GM19468 (cell line): Measurements from ENCODE around the gene PRKCD.

Source experiments
- ATAC-seq: cut with Tn5 transposase; IDR thresholded peaks from one replicate; pipeline ENCODE4 v1.9.1; 2021; ENCODE audit warnings: mild to moderate bottlenecking, moderate library complexity, moderate number of reproducible peaks; ENCODE audit not compliant: unreplicated experiment; ENCODE audit errors: extremely low read depth

Gene PRKCD

DNA sequence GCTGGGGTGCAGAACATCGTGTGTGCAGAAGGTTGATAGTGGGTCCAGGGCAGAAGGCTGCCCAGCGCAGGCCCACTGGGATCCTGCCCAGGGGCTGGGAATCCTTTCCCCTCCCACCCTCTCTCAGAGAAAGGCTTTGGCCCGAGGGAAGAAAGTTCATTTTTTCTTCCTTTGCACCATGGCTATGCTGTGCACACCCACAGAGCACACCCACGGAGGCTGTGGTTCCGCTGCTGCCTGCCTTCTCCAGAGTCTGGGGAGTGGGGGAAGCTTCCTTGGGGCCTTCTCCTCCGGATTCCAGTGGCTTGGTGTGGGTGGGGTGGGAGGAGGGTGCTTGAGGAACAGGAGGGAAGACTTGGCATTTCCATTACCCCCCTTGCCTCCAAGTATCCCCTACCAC, 7.0 kb upstream of the PRKCD start:
- ATAC-seq = no peak

DNA sequence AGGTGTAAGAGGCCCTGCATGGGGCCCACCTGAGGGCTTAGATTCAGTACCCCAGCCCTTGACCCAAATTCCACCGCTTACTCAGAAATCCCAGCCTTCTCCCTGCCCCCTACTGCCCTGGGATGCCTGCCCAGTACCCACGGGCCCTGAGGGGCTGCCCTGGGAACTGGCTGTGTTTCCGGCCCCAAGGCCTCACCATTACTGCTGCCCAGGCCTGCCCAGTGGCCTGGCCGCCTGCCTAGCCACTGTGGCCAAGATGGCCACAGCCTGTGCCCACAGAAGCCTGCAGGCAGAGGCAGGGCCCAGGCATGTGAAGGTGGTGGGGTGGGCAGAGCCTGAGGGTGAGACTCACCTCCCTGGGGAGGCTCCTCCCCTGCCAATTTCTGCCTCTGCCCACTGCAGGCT, 6.1 kb upstream of the PRKCD start:
- no peak for ATAC-seq

DNA sequence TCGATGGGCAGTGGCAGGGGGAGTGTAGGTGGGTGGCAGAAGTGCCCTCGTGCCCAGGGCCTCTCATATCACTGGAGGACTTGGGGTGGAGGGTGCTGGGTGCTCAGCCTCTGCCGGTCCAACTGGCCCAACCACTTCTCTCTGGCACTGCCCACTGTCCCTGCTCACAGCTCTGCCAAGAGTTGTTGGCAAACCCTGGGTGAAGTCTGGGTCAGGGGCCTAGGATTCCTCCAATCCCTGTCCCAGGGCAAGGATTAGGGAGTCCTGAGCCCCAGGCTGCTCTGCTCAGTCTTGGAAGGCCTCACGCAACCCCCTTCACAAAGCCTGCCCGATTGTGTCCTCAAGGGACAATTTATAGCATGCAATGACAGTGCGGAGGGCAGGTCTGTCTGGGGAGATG, 5.2 kb upstream of the PRKCD start:
- no peak for ATAC-seq

DNA sequence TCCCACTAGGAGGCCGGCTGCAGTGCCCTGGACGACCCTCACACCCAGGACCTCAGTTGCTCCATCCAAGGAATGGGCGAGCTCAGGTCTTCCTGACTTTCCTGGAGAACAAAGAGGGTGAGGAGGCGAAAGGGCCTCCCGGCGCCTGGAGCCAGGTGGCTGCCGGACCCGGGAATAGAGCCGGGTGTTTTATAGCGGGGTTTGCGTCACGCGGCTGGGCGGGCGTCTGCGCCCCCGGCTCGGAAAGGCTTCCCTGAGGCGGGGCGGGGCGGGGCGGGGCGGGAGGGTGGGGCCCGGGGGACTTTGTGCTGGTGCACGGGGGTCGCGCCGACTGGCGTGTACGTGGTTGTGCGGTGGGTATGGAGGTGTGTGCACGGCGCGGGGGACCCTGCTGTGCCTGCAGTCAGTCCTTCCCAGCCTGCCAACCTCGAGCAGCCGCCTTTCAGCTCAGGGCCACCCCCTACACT, 4.6 kb upstream of the PRKCD start:
- no peak for ATAC-seq

DNA sequence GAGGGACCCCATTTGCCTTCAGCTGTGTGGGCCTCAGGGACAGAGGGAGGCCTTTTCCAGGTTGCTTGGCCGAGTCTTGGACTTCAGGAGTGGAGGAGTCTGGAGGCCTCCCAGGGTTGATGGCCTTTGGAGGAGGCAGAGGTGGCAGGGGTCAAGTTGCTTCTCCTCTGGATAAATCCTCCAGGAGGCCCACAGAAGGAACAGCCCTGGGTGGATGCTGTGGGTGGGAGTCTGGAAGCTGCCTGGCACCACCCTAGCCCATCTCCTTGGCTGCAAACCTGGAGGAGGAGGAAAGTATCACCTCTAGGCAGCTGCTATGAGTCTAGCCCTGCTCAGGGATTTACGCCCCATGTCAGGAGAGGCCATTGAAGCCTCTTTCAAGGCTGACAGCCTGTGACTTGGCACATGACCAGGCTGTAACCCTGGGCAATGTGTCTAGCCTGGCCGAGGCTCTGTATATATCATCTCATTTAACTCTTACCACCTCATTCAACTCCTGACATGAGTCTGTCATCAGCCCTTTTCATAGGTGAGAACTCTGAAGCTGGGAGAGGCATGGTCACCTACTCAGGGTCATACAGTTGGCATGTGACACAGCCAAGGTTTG, 2.9 kb upstream of the PRKCD start:
- no peak for ATAC-seq

DNA sequence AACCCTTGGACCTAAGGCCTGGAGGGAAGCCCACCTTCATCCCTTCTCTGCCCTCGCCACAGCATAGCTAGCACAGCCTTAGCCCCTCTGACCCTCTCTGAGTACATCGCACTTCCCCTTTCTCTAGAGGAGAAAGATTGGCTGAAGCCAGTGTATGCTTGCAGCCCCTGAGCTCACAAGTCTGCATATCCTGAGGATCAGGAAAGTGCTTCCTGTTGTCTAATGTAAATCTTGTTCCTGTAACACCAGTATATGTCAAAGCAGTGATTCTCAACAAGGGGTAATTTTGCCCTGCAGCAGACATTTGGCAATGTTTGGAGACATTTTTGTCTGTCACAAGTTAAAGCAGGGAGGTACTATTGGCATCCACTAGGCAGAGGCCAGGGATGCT, 2.2 kb upstream of the PRKCD start:
- ATAC-seq = no peak

DNA sequence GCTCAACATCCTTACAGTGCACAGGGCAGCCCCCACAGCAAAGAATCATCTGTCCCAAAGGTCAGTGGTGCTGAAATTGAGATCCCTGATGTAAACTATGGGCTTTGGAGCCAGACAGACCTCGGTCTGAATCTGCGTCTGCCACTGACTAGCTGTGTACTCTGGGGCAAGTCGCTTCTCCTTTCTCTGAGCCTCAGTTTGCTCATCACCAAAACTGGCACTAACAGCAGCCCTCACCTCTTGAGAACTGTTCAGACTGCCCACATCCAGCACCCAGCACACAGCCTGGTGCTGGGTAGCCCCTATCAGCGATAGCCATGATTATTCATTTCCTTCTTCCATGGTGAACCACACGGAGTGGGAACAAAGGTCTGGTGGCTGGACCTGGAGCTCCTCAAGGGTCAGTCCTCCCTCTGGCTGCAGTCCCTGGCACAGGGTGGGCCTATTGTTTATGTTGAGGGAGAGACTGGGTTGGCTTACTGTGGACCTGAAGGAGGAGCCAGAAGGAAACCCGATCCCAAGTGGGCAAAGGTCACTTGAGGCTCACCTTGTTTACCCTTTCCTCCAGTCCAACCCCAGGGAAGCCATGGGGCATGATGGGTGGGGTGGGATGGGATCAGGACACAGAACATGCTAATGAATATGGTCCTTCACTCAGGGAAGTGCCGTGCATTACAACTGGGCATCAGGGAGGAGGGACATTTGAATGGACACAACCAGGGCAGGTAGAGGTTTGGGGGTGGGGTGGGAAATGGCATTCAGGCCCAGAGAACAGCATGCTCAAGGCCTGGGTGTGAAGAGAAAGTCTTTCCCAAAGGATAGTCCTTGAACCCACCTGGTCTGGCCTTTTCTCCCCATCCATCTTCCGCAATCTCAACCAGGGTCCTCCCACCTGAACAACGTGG, 1.6 kb upstream of the PRKCD start:
- no peak for ATAC-seq

DNA sequence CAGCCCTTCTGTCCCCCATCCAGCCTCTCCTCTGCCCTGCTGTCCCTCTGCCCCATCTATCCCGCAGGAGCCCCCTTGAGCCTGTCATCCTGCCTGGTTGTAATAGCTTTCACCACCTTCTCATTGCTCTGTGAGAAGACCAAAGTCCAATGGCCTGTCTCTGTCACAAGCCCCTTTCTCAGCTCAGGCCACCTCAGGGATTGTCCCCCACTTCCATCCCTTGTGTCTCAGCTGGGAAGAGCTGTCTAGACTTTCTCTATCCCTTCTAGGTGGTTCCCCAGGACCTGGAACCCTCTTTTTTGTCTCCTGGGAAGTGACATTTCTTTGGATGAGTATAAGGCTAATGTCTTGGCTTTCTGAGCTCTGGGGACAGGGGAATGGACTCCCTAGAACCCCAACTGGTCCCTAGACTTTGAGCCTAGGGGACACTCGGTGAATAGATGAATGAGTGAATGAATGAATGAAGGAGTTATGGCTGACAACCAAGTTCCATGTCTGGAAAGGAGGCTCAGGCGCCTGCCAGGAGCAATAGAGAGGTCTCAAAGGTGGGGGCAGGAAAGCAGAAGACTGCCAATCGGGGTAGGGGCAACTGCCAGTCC, 849 bp upstream of the PRKCD start:
- ATAC-seq = no peak

DNA sequence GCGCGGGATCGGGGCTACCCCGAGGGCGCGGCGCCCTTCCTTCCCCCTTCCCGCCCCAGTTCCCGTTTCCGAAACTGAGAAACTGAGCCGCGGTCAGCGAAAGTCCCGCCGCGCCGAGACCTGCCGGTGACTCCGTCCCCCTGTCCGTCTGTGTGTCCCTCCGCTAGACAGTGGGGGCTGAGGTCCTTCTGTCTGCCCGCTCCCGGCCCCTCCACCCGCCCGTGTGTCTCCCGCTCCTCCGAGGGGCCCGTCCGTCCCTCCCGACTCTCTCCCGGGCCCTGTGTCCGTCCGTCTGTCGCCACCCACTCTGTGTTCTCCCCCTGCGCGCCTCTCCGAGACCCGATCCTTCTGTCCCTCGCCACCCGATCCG, 426 bp downstream of the PRKCD start:
- ATAC-seq = no peak

DNA sequence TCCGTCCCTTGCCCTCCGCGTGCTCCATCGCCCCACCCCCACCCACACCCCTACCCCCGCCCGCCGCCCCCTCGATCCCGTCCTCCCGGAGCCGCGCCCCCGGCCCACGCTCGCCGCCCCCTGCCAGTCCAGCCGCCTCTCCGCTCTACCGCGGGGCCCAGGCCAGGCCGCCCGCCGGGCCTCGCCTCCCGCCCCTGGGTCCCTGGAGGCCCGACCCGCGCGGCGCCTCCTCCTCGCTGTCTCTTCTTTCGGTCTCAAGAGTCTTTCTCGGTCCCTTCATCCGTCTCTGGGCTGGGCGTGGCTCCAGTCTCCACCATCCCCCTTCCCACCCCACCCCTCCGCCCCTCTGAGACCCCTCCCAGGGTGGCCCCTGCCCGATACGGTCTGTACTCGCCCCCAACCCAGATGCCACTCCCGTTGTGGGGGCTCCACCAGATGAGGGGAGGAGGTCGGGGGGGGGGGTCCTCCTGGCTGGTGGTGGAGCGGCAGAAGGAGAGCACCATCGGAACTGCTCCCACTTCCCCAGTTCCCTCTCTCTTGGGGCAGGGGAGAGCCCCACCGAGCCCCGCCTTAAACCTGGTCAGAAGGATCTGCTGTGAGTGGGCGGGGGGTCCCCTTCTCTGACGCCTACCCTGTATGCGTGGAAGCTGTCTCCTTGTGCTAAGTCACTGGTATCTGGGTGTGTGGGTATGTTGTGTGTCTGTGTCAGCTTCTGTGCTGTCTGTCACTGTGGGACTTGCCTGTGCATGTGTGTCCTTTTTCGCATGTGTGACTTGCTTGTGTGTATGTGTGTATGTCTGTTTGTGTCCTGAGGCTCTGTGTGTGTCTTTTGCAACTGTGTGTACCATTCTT, 1.0 kb downstream of the PRKCD start:
- no peak for ATAC-seq

DNA sequence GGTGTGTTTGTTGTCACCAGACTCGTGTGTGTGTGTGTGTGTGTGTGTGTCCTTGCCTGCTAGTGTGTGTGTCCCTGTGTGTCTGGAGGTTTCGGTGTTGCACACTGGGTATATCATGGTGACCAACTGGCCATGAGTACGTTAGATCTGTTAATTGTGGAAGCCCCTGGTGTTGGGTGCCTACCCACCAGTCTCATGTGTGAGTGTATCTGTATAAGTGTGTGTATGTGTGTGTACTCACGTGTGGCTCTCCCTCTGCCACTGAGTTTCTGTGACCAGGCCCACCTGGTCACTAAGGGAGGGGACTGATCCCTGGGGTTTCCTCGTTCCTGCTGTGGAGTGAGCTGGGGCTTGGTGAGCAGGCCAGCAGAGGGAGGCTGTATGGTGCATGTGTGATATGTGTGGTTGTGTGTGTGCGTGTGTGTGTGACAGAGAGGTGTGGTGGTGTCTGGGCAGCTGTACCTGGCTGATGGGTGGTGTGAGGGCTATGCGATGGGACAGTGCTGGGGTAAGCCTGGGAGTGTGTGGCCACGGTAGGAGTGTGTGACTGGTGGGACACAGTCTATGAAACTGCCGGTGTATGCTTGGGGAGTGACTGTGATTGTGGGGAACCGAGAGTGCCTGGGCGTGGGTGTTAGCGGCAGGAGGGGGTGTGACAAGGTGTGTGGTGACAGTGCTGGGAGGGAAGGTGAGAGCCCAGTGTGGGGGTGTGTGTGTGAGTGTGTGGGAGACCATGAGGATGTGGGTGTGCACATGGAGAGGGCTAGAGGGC, 1.8 kb downstream of the PRKCD start:
- no peak for ATAC-seq

DNA sequence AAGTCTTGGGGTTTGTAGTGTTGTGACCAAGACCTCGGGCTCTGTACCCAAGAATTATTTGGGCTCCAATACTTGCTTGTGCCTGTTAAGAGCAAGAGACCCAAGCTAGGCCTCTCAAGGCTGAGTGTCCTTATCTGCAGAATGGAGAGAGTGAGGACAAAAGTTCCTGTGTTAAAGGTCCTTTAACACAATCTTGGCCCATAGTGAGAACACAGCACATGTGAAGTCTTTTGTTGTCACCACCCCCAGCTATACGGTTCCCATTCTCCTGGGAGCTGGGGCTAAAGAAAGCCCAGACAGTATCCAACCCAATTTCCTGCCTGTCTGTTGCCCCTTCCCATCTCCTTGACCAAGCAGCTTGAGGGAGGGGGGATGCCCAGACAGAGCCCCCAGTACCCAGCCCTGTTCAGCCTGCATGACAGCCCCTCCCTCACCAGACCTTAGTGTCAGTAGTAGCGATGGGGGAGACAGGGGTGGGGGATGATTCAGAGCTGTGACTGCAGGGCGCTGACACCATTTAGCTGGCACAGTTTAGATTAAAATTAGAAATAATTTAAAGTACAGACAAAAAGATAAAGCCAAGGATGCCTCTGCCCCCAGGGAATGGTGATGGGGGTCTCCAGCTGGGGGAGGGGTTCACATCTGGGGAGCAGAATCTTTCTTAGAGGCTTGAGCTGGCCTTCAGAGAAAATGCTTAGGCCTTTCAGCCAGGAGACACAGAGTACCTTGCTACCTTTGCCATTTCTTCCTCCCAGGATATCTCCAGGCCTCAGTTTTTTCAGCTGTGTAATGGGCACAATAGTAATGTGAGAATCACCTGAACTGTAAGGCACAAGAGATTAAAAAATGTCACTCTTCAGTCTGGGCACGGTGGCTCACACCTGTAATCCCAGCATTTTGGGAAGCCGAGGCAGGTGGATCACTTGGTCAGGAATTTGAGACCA, 2.7 kb downstream of the PRKCD start:
- no peak for ATAC-seq

DNA sequence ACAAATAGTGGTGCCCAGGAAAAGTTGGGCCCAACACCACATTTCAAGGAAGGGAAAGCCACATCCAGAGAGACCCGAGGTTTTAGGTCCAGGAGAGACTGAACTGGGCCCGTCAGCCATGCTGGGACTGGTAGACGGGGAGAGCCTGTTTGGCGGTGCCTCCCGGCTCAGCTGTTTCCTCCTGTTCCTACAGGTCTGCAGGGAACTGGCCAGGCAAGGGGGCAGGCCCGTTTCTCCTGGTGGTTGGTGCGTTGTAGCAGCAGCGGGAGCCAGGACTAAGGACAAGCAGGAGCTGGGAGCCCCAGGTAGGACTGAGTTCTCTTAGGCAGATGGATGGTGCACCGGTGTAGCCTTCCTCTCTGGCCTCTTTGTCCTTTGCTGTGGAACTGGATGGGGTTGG, 3.9 kb downstream of the PRKCD start:
- ATAC-seq = no peak

DNA sequence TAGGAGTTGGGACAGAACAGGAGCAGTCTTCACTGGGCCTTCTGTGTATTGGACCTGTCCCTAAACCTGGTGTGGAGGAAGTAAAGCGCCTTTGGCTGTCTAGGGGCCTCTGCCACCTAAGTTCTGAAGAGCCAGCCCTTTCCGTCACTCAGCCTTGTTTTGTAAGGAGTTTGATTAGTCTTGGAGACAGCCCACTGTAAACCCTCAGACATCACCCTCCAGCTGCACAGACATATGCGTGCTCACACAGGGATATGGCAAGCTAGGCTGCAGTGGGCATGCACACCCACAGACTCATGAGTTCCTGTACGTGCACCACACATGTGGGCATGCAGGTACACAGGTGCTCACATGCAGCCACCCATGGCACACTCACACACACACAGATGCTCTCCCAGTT, 5.2 kb downstream of the PRKCD start:
- no peak for ATAC-seq

DNA sequence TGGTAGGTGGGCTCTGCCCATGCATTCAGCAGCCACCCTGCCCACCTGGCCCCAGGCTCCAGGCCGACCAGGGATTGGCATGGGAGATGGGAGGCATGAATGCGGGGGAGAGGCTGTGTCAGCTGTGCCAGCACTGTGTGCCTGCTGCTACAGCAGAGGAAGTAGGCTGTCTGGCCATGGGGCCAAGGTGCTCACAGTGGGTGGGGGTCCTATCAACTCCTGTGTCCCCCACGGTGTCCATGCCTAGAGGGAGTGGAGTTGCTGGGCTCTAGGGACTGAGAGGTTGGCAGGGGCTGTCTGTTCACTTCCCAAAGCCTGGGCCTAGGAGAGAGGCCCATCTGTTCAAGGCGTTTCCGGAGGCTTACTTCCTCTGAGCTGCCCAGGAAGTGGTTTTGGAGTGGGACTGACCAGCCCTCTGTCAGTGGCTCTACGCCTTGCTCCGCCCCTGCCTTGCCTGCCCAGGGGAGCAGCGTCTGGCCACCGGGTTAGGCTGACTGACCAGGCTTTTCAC, 5.8 kb downstream of the PRKCD start:
- ATAC-seq = no peak

DNA sequence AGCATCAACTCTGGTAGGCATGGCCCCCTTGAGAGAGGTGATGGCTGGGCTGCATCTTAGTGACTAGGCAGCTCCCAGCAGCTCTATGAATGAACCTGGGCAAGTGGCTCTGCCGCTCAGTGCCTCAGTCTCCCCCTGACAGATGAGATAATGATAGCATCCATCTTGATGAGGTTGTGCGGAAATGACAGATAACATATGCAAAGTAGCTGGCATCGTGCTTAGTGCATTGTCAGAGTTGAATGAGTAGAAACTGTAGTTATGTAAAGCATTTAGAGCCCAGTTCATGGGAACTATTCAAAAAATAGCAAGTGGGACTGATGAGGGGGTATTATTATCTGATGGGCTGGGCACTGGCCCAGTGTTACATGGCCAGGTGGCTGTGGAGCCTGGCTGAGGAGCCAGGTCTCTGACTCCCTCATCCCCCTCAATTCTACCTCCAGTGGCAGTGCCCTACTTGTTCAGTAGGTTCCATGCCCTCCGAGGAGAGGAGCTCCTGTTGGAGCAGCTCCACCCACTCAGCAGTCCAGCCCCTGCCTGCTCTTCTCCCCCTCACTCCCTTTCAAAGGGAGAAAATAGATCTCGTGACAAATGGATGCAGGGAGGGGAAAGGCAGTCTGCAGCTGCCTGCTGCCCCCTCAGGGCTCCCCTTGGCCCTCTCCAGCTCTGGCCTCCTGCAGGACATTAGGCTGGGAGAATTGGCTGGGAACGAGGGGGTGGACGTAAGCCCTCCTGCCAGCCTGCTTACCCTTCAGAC, 6.6 kb downstream of the PRKCD start:
- peak; percentile 11 for ATAC-seq

DNA sequence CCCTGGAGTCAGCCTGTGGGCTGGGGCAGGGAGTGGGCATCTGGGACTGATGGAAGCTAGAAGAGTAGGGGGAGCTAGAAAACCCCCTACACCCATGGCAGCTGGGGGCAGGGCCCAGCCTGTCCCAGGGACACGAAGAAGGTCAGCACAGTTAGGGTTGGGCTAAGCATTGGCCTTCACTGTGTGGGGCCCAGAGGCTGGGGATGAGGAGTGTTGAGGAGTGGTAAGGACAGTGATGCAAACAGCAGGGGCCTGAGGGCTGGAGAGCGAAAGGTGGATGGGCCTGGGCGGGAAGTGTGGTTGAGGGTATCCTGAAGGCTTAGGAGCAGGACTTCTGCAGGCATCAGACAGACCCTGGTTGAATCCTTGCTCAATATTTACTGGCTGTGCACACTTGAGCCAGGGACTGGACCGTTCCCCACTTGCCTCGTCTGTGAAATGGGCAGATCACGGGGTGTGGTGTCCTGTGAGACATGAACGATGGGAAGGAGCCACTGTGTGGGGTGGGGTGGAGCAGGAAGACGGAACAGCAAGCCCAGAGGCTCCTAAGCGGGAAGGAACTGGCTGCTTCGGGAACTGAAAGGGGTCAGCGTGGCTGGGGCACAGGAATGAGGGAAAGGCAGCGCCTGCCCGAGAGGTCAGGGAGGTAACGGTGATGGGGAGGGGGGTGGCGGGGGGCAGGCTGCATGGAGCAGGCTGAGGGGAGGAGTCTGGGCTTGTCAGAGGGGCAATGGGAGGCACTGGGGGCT, 7.3 kb downstream of the PRKCD start:
- ATAC-seq = no peak
